ENCODE results near the gene HOXD11.

HOXD11 gene

DNA sequence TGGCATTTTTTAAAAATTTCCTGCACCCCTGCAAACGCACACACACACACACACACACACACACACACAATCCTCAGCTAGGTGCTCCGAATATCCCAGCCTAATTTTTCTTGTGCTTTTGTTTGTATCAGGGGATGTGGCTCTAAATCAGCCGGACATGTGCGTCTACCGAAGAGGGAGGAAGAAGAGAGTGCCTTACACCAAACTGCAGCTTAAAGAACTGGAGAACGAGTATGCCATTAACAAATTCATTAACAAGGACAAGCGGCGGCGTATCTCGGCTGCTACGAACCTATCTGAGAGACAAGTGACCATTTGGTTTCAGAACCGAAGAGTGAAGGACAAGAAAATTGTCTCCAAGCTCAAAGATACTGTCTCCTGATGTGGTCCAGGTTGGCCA is 12.7 kb upstream of the HOXD11 start:
- DNase-seq, result no peak

- DNase-seq, result no peak
Measured at GRCh38 chr2:176095421-176095820, 11.7 kb upstream of the HOXD11 start.

GRCh38 chr2:176096243-176096985 is 10.7 kb upstream of the HOXD11 start:
- DNase-seq, result no peak

DNA sequence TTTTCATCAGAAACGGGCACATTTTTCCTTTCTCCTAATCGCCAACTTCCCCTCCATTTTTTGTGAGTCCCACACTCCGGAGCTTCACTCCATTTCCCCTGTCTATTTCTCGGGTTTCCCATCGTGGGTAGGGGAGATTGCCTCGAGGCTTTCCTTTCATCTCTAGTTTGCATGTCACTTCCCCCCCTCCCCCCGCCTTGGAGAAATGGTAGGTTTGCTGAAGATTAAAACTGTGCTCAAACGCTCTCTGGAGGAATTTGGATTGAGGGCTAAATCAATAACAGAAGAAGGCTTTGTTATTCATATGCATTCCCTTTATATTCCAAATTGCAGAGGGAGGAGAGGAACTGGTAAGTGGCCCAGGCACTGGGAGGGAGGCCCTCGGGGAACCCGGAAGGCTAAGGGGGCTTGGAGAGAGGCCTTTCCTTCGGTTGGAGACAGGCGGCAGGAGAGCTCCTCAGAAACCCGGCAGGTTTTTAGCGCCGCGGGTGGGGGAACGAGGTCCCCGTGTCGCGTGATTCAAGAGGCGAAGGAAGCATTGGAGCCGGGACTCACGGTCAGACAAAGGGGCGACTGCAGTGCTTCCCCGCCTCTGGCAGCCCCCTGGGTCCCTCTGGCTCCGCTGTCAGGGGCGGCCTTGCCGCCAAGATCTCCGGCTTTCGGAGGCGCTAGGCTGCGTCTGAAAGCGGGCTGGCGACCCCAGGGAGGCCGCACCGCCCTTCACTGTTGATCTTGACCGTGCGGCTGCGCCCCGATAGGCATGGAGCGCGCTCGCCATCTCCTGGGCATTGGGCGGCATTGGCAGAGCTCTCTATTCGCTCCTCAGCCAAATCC is 9.9 kb upstream of the HOXD11 start:
- DNase-seq, result peak; percentile 88 to 90

DNA sequence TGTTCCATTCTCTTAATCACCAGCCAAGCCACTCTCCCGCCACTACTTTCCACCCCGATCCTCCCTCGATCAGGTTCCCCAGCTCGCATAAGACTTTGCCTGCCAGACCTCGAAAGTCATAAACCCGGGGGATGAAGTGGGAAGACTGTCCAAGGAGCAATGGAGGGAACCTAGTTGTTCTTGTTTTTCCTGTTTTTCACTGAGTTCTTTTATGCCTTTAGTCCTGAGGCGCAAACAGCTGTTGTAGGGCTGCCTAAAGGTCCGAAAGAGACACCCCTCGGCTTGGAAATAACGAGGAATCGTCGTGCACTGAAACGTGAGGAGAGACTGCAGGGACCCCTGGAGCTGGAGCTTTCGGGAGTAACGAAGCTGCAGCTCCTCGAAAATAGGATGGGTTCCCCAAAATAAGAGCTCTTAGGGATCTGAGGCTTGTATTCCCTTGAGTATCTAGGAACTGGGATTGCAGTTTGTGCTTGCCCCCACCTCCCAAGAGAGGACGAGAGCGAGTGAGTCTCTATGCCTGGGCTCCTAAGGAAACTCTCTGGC is 9.2 kb upstream of the HOXD11 start:
- DNase-seq, result no peak

GRCh38 chr2:176098366-176099158 is 8.5 kb upstream of the HOXD11 start:
- DNase-seq, result no peak

- no peak for DNase-seq
Measured at GRCh38 chr2:176099159-176099727, 7.8 kb upstream of the HOXD11 start.

GRCh38 chr2:176099728-176100546 is 7.1 kb upstream of the HOXD11 start, which contains the start of gene HOXD12:
HOXD12 (plus strand) TSS chr2:176099795; CDS start chr2:176099802, 7 bp downstream.
- DNase-seq, result no peak

GRCh38 chr2:176100547-176101140 is 6.4 kb upstream of the HOXD11 start:
- DNase-seq, result no peak

- DNase-seq, result no peak
Measured at GRCh38 chr2:176101216-176101830, 5.8 kb upstream of the HOXD11 start.

DNA sequence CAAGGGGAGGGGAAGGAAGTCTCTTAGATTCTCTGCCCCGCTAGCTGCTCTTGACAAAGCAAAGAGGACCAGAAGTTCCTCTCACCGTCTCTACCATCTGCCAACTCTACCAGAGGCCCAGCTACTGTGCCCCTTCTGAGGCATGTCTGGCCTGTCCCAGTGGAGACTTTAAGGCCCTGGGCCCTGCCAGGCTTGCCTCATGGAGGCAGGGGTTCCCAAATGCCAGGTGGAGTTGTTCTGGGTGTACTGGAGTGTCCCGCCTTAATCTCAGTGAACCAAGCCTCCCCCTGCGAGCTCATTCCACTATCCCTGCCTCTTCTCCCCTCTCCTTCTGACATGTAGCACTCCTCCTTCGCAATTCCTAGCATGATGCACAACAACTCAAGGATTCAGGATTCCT is 5.2 kb upstream of the HOXD11 start:
- no peak for DNase-seq

DNA sequence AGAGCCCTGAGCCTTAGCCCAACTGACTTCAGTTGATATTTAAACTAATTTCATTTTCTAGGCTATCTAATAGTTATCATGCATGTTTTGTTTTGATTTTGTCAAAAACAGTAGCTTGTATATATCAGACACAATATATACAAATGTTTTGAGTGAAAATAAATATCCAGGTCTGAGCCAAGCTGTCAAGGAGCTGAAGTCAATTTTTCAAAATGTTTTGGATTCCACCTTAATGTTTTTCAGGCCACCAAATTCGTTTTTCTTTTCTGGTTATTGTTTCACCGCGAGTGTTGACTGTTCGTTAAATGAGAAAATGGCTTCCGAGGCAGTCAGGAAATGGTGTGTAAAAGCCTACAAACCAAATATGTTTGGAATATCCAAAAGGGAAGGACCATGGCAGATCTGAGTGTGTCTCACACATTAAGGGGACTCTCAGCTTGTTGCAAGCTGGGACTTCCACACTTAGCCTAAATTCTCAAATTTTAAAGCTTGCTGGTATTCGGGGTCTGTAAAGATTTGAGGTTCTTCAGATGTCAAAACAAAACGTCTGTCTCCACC is 4.7 kb upstream of the HOXD11 start:
- DNase-seq, result no peak

GRCh38 chr2:176103194-176103593 is 3.9 kb upstream of the HOXD11 start:
- no peak for DNase-seq

- DNase-seq, result no peak
Measured at GRCh38 chr2:176103742-176104315, 3.3 kb upstream of the HOXD11 start.

- no peak for DNase-seq
Measured at GRCh38 chr2:176104316-176105077, 2.6 kb upstream of the HOXD11 start.

DNA sequence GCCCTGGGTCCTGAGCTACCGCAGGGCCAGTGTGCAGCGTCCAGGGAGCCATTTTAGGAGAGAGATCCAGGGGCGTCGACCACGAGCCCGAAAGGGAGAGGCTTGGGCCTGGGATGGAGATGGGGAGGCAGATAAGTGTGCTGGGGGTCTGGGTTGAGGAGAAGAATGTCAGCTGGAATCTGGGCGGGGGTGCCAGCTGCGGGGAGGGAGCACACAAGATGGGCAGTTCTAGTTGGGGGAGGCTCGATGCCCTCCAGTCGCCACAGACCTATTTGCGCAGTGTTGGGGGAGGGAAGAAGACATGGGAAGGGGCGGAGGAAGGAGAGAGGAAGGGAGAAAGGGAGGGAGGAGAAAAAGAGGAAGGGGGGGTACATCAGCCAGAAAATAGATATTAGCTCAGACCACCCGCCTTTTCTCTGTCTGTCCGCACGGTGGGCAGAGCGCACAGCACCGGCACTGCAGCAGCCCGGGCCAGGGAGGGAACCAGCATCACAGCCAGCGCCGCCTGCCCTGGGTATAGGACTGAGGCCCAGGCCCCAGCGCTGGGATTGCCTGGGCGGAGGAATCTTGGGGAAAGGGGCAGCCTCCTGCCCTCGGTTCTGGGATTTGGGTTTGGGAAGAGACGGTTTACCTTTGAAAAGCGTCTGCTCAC is 1.9 kb upstream of the HOXD11 start:
- no peak for DNase-seq

DNA sequence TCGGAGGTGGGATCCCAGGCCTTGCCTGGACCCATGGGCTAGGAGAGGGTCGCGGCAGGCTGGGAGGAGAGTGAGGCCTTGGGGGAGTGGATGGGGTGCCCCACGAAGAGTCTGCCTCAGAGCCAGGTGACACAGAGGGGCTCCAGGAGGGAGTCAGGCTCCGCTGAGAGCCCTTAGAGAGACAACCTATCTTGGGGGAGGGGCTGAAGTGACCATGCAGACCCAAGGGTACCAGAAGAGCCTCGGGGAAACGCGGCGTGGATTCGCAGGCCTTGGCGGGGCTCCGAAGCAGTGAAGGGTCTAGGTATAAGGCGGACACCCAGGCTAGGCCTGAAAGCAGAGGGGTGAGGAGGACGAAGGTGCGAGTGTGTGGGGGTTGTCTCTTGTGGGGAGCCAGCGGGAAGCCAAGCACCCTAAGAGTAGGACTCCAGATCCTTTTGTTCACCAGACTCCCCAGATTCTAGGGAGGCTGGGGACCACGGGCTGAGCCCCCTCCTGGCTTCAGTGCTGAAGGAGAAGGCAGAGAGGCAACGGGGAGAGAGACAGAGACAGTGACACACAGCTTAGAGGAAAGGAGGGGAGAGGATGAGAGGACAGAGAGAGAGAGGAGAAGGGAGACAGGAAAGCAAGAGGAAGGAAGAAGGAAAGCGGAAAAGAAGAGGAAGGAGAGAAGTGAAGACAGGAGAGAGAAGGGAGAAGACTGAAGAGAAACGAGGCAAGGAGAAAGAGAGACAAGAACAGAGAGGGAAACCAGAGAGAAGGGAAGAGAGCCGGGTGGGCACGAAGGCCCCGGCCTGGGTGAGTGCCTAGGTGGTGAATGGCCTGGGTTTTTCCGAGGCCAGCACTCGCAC is 1.1 kb upstream of the HOXD11 start:
- no peak for DNase-seq

DNA sequence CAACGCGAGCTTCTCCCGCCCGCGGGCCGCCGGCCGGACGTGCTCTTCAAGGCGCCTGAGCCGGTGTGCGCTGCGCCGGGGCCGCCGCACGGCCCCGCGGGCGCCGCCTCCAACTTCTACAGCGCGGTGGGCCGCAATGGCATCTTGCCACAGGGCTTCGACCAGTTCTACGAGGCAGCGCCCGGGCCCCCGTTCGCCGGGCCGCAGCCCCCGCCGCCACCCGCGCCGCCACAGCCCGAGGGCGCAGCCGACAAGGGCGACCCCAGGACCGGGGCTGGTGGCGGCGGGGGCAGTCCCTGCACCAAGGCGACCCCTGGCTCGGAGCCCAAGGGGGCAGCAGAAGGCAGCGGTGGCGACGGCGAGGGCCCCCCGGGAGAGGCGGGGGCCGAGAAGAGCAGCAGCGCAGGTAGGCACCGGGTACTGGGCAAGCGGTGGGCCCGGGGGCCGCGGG is 676 bp downstream of the HOXD11 start:
- DNase-seq, result peak in 1 of 2 experiments; percentile 29

Measured in NCI-H2081 (cell line).